B cell (primary cell): Measurements from ENCODE around the gene NDUFS6. TPM values are rescaled to one million over a fixed set of nuclear protein-coding genes. Genes with fewer than 3 reads are reported as not detected.

Experiments
- ATAC-seq: fragments of 200-7000 bp; cut with Tn5 transposase; one replicate; pipeline ENCODE4 v1.10.0; 2021; ENCODE audit warnings: low read depth, mild to moderate bottlenecking, moderate number of reproducible peaks, moderate library complexity
- CTCF ChIA-PET: fragments of 350-600 bp; sonication (Branson Sonifier 250); formaldehyde crosslinking; loops from one replicate; lab custom pipeline; 2021; ENCODE audit warnings: antibody characterized with exemption, inconsistent platforms; lab: Charles Lee
- POLR2A ChIA-PET: fragments of 350-600 bp; sonication (Branson Sonifier 250); formaldehyde crosslinking; loops from one replicate; lab custom pipeline; 2021; ENCODE audit warnings: antibody characterized with exemption; lab: Charles Lee
- DNase-seq: peaks from one replicate; pipeline ENCODE4 v3.0.0; 2013
- H2AFZ ChIP-seq: 2 replicates; pipeline ENCODE4 v1.6.1; 2012; ENCODE audit warnings: mild to moderate bottlenecking, low read depth, low read length; ENCODE audit not compliant: insufficient read depth, poor library complexity, severe bottlenecking
- H3K27ac ChIP-seq, 2 donors: 1 replicate in 1 of 2; 2 replicates in 1 of 2; pipeline ENCODE4 v1.5.1; 2012 to 2013; ENCODE audit warnings: low read length in 2 of 2, mild to moderate bottlenecking in 2 of 2, moderate library complexity in 1 of 2
- H3K27me3 ChIP-seq, 4 experiments: fragments of 200-600 bp in 1 of 4; sonication (generic) in 1 of 4; replicated peaks in 1 of 4; 1 replicate in 2 of 4; 2 replicates in 2 of 4; pipeline versions ENCODE4 v1.6.1 to v1.7.0; 2013 to 2016; ENCODE audit warnings: low read length in 3 of 4, mild to moderate bottlenecking in 2 of 4, mixed read lengths in 1 of 4, moderate library complexity in 1 of 4; ENCODE audit not compliant: insufficient read depth in 4 of 4, control insufficient read depth in 3 of 4; ENCODE audit errors: control extremely low read depth in 1 of 4
- H3K36me3 ChIP-seq, 2 experiments: replicated peaks in 1 of 2; 1 replicate in 1 of 2; 2 replicates in 1 of 2; pipeline versions ENCODE4 v1.6.1 to v1.7.1; 2013; ENCODE audit warnings: low read length in 1 of 2; ENCODE audit not compliant: insufficient read depth in 2 of 2, control insufficient read depth in 1 of 2; ENCODE audit errors: control extremely low read depth in 1 of 2, extremely low read depth in 1 of 2
- H3K4me1 ChIP-seq, 2 donors: fragments of 200-600 bp in 1 of 2; sonication (generic) in 1 of 2; 1 replicate in 1 of 2; 2 replicates in 1 of 2; pipeline versions ENCODE4 v1.5.1 to v1.6.1; 2013 to 2017; ENCODE audit warnings: low read length in 2 of 2; ENCODE audit not compliant: control insufficient read depth in 2 of 2, insufficient read depth in 2 of 2
- H3K4me2 ChIP-seq: replicated peaks from 2 replicates; pipeline ENCODE3; 2012; ENCODE audit warnings: mild to moderate bottlenecking, low read depth, low read length; ENCODE audit not compliant: poor library complexity, severe bottlenecking
- H3K4me3 ChIP-seq, 5 experiments: fragments of 200-600 bp in 1 of 5; sonication (generic) in 1 of 5; 1 replicate in 3 of 5; 2 replicates in 2 of 5; pipeline versions ENCODE4 v1.5.1 to v1.7.0; 2011 to 2016; ENCODE audit warnings: low read length in 4 of 5, mild to moderate bottlenecking in 4 of 5, low read depth in 2 of 5, control low read depth in 1 of 5, moderate library complexity in 1 of 5; ENCODE audit not compliant: insufficient read depth in 1 of 5; ENCODE audit errors: control extremely low read depth in 1 of 5, extremely low read depth in 1 of 5
- H3K79me2 ChIP-seq: fragments of 200-600 bp; sonication (generic); one replicate; pipeline ENCODE4 v1.6.0; 2016; ENCODE audit warnings: low read length; ENCODE audit not compliant: control insufficient read depth, insufficient read depth
- H3K9ac ChIP-seq: fragments of 200-600 bp; sonication (generic); 2 replicates; pipeline ENCODE4 v1.6.1; 2017; ENCODE audit warnings: mild to moderate bottlenecking, low read length, moderate library complexity
- H3K9me3 ChIP-seq, 3 donors: one replicate each; pipeline versions ENCODE4 v1.6.1 to v1.7.1; 2013; ENCODE audit warnings: low read length in 2 of 3; ENCODE audit not compliant: control insufficient read depth in 2 of 3, insufficient read depth in 1 of 3; ENCODE audit errors: control extremely low read depth in 1 of 3
- H4K20me1 ChIP-seq: 2 replicates; pipeline ENCODE4 v1.6.0; 2012; ENCODE audit warnings: mild to moderate bottlenecking, low read length; ENCODE audit not compliant: insufficient read depth, control insufficient read depth, poor library complexity, severe bottlenecking
- H3K27ac Mint-ChIP-seq: one replicate; pipeline ENCODE4 v1.8.0; 2021; ENCODE audit warnings: mixed read lengths
- H3K27me3 Mint-ChIP-seq: one replicate; pipeline ENCODE4 v1.8.0; 2021; ENCODE audit warnings: mixed read lengths
- H3K4me1 Mint-ChIP-seq: one replicate; pipeline ENCODE4 v1.8.0; 2021; ENCODE audit warnings: mixed read lengths
- H3K4me3 Mint-ChIP-seq: one replicate; pipeline ENCODE4 v1.8.0; 2021; ENCODE audit warnings: mixed read lengths
- H3K9me3 Mint-ChIP-seq: one replicate; pipeline ENCODE4 v1.8.0; 2022; ENCODE audit warnings: mixed read lengths; ENCODE audit not compliant: insufficient read depth
- EZH2 ChIP-seq: IDR thresholded peaks from 2 replicates; pipeline ENCODE4 v1.6.1; 2012; ENCODE audit warnings: borderline replicate concordance, low read depth, mild to moderate bottlenecking, moderate library complexity, low read length; ENCODE audit not compliant: insufficient read depth, poor library complexity, severe bottlenecking
- WGBS: methylation state at CpG from one replicate; pipeline ENCODE4 v1.1.5; 2013; ENCODE audit warnings: missing lambda C conversion rate; ENCODE audit not compliant: insufficient coverage; 5-methylcytosine and 5-hydroxymethylcytosine counted together
- intact Hi-C: fragments of 100-400 bp; cut with micrococcal nuclease; formaldehyde crosslinking; loops from one replicate; pipeline ENCODE4 v1.10.0; 2022
- polyA plus RNA-seq: library from polyadenylated mRNA; depleted of rRNA; stranded (reverse); fragments of >200 nt; gene quantifications from 2 replicates; pipeline ENCODE4 v1.2.3, GENCODE V29; 2012
- total RNA-seq, 2 donors: library from RNA; stranded (reverse); fragments of 120-200 nt in 1 of 2; gene quantifications; 1 replicate in 1 of 2; 2 replicates in 1 of 2; pipeline versions ENCODE4 v1.2.3 to v1.2.4, GENCODE V29; 2013 to 2022
- TF ChIP-seq, protein P1 (sequence below): fragments of 200-600 bp; IDR thresholded peaks from one replicate; pipeline ENCODE4 v1.8.0; 2022; ENCODE audit warnings: antibody characterized with exemption, mild to moderate bottlenecking

NDUFS6 gene
- total and polyA plus RNA-seq, 2 donors (not counting 1 experiment from before 2014, with no cell fraction given), result 16.9 to 18.0 TPM

GRCh38 chr5:1784197-1785050 lies 16.8 kb upstream of the NDUFS6 start:
- 88% methylated on average over 15 of the region's 20 CpGs for WGBS
- no peaks in the 10 kb centered on the region for H4K20me1 ChIP-seq
- H3K4me1 ChIP-seq, result peaks cover 10 to 18% of the 10 kb centered on the region in 2 donors
- no peak overlapping the region for H3K4me3 ChIP-seq
- H3K9me3 ChIP-seq, result peaks cover 0 to 7% (median 0%) of the 10 kb centered on the region in 3 donors
- peaks cover 17% of the 10 kb centered on the region for H3K4me1 Mint-ChIP-seq
- intact Hi-C loops, result no loop called here
- TF ChIP-seq EZH2, result no peak
- TF ChIP-seq, protein P1, sequence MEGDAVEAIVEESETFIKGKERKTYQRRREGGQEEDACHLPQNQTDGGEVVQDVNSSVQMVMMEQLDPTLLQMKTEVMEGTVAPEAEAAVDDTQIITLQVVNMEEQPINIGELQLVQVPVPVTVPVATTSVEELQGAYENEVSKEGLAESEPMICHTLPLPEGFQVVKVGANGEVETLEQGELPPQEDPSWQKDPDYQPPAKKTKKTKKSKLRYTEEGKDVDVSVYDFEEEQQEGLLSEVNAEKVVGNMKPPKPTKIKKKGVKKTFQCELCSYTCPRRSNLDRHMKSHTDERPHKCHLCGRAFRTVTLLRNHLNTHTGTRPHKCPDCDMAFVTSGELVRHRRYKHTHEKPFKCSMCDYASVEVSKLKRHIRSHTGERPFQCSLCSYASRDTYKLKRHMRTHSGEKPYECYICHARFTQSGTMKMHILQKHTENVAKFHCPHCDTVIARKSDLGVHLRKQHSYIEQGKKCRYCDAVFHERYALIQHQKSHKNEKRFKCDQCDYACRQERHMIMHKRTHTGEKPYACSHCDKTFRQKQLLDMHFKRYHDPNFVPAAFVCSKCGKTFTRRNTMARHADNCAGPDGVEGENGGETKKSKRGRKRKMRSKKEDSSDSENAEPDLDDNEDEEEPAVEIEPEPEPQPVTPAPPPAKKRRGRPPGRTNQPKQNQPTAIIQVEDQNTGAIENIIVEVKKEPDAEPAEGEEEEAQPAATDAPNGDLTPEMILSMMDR, result no peak
- H3K36me3 ChIP-seq, result no peaks in the 10 kb centered on the region
- no peaks in the 10 kb centered on the region for H3K79me2 ChIP-seq
- H3K27ac Mint-ChIP-seq, result no peak overlapping the region
- peaks cover 17% of the 10 kb centered on the region for H3K27me3 Mint-ChIP-seq
- H3K4me2 ChIP-seq, result no peak overlapping the region
- H3K9me3 Mint-ChIP-seq, result no peaks in the 10 kb centered on the region
- peaks cover 0 to 8% (median 0%) of the 10 kb centered on the region in 4 experiments for H3K27me3 ChIP-seq
- no peak overlapping the region for H3K4me3 Mint-ChIP-seq
- ChIA-PET POLR2A (no interaction called here), CTCF (no interaction called here)
- no peak overlapping the region for H3K27ac ChIP-seq
- H3K9ac ChIP-seq, result no peak overlapping the region
- no peak overlapping the region for H2AFZ ChIP-seq
- ATAC-seq (no peak), DNase-seq (no peak)

DNA sequence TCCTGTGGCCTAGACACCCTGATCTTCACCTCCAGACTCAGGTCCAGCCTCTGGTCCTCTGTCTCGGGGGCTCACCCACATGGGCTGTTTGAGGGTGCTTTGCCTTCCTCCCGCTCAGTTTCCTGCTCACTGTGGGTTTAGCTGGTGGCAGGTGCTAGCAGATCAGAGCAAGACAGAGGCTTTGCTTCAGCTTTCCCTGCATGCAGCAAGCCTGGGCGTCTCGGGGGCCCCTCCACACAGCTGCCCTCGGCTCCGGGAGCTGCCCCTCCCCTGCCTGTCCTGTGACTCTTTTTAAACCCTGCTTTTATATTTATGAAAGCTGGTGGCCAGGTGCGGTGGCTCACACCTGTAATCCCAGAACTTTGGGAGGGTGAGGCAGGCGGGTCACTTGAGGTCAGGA lies 16.1 kb upstream of the NDUFS6 start:
- no peak overlapping the region for H2AFZ ChIP-seq
- 53% methylated on average over 6 of the region's 8 CpGs for WGBS
- Mint-ChIP-seq H3K4me1 (peaks cover 17% of the 10 kb centered on the region), H3K9me3 (no peaks in the 10 kb centered on the region), H3K27ac (no peak overlapping the region), H3K27me3 (peaks cover 17% of the 10 kb centered on the region), H3K4me3 (no peak overlapping the region)
- peaks cover 0 to 8% (median 0%) of the 10 kb centered on the region in 4 experiments for H3K27me3 ChIP-seq
- H3K27ac ChIP-seq, result no peak overlapping the region
- H3K4me3 ChIP-seq, result no peak overlapping the region
- ChIA-PET CTCF (no interaction called here), POLR2A (no interaction called here)
- ATAC-seq, result no peak
- no peak overlapping the region for H3K4me2 ChIP-seq
- H3K9me3 ChIP-seq, result peaks cover 0 to 7% (median 0%) of the 10 kb centered on the region in 3 donors
- H3K36me3 ChIP-seq, result no peaks in the 10 kb centered on the region
- intact Hi-C loops, result no loop called here
- H3K79me2 ChIP-seq, result no peaks in the 10 kb centered on the region
- TF ChIP-seq, protein P1, result no peak
- TF ChIP-seq EZH2, result no peak
- DNase-seq, result no peak
- H3K9ac ChIP-seq, result no peak overlapping the region
- H4K20me1 ChIP-seq, result no peaks in the 10 kb centered on the region
- peaks cover 10 to 18% of the 10 kb centered on the region in 2 donors for H3K4me1 ChIP-seq
